ENCODE results near the gene C15orf40. TPM values are rescaled to one million over a fixed set of nuclear protein-coding genes. Genes with fewer than 3 reads are reported as not detected.

Gene C15orf40
- total RNA-seq, 4 donors from 2014 or later, result 7.0 to 11.8 (median 9.1) TPM

- Histone ChIP-seq H3K27ac (replicated peaks in 1 of 4) (no peak overlapping the region), H3K36me3 (no peaks in the 10 kb centered on the region), H3K9me3 (no peaks in the 10 kb centered on the region), H3K27me3 (no peaks in the 10 kb centered on the region), H3K4me1 (no peaks in the 10 kb centered on the region), H3K4me3 (no peak overlapping the region)
- DNase-seq (ENCODE audit: extremely low spot score), result no peak
- intact Hi-C loops (cut with DNase I), result no loop called here
- 100% methylated on average over 1 of the region's 1 CpG for WGBS
- TF ChIP-seq POLR2AphosphoS5 (IDR thresholded peaks at IDR 0.05) (no peak), POLR2A (IDR thresholded peaks at IDR 0.05; ENCODE audit: low read depth) (no peak), CTCF (IDR thresholded peaks at IDR 0.05) (no peak), EP300 (IDR thresholded peaks at IDR 0.05) (no peak)
These were observed 52.8 kb downstream of the C15orf40 start for GRCh38 chr15:82958638-82959037.

GRCh38 chr15:82952158-82953081 lies 59.0 kb downstream of the C15orf40 start, which contains the start of gene HOMER2:
HOMER2 (minus strand) TSS chr15:82952720; CDS start chr15:82952535, 185 bp downstream.
- no peaks in the 10 kb centered on the region for H3K9me3 ChIP-seq
- peaks cover 4 to 21% (median 18%) of the 10 kb centered on the region in 4 donors for H3K4me1 ChIP-seq
- DNase-seq (ENCODE audit: extremely low spot score), result no peak
- H3K27ac ChIP-seq (replicated peaks in 1 of 4), result peak within 1 kb of the TSS; percentile 35 to 63 (median 55)
- no peaks in the 10 kb centered on the region for H3K36me3 ChIP-seq
- no peaks in the 10 kb centered on the region for H3K27me3 ChIP-seq
- intact Hi-C loops (cut with DNase I), result no loop called here
- peak within 1 kb of the TSS; percentile 62 to 79 (median 66) for H3K4me3 ChIP-seq
- no peak for TF ChIP-seq POLR2A (IDR thresholded peaks at IDR 0.05; ENCODE audit: low read depth)
- no peak for TF ChIP-seq POLR2AphosphoS5 (IDR thresholded peaks at IDR 0.05)
- no peak for TF ChIP-seq EP300 (IDR thresholded peaks at IDR 0.05)
- TF ChIP-seq CTCF (IDR thresholded peaks at IDR 0.05), result no peak
- 6% methylated on average over 9 of the region's 119 CpGs for WGBS

GRCh38 chr15:82951472-82952157 lies 59.8 kb downstream of the C15orf40 start:
- H3K27ac ChIP-seq (replicated peaks in 1 of 4), result peak overlapping the region in 3 of 4 donors; percentile 48 to 63 (median 62)
- WGBS, result 55% methylated on average over 13 of the region's 13 CpGs

More at GRCh38 chr15:82951472-82952157, 59.8 kb downstream of the C15orf40 start:
- no peak for TF ChIP-seq POLR2A (IDR thresholded peaks at IDR 0.05; ENCODE audit: low read depth)
- no peak for TF ChIP-seq CTCF (IDR thresholded peaks at IDR 0.05)
- TF ChIP-seq EP300 (IDR thresholded peaks at IDR 0.05), result no peak
- no peak for TF ChIP-seq POLR2AphosphoS5 (IDR thresholded peaks at IDR 0.05)
- no peaks in the 10 kb centered on the region for H3K36me3 ChIP-seq
- H3K4me1 ChIP-seq, result peaks cover 4 to 21% (median 18%) of the 10 kb centered on the region in 4 donors
- intact Hi-C loops (cut with DNase I), result no loop called here
- DNase-seq (ENCODE audit: extremely low spot score), result no peak
- H3K4me3 ChIP-seq, result peak overlapping the region; percentile 62 to 79 (median 66)
- H3K27me3 ChIP-seq, result no peaks in the 10 kb centered on the region
- H3K9me3 ChIP-seq, result no peaks in the 10 kb centered on the region
